ACHN (cell line): ENCODE data around the gene ALOX5AP.

Experiments
- DNase-seq: peaks from one replicate; pipeline ENCODE4 v3.0.0-alpha.2; 2015
- in situ Hi-C: cut with HindIII; loops from 2 replicates; pipeline ENCODE4 v1.10.0; 2017; ENCODE audit warnings: low sequenced_read_pairs, low pct_ligation_motif_present, low pct_unique_long_range_greater_than_20kb

Gene ALOX5AP

DNA sequence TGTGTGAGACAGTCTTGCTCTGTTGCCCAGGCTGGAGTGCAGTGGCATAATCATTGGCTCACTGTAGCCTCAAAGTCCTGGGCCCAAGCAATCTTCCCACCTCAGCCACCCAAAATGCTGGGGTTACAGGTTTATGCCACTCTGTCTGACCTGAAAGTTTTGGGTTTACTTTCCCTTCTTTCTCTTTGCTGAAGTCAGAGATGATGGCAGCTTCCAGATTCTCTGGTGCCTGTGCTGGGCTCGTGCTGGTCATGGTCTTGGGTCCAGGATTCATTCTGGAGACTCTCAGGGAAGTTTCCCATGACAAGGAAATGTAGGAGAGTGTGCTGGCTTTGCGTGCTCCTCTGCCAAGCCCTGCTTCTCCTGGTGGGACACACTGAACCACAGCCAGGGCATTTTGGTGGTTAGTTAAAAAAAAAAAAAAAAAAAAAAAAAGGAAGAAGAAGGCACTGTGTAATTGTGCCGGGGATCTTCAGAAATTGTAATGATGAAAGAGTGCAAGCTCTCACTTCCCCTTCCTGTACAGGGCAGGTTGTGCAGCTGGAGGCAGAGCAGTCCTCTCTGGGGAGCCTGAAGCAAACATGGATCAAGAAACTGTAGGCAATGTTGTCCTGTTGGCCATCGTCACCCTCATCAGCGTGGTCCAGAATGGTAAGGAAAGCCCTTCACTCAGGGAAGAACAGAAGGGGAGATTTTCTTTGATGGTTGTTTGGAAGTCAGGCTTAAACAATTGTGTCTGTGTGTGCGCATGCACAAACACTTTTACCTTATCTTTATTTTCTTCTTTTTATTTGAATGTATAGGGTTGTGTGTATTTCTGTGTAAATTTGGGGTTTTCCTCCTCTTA, at the start of gene ALOX5AP:
Gene ALOX5AP (plus strand): TSS at position 519 of the 847 bp plus-strand sequence. CDS start 63 bp downstream, at position 582.
- in situ Hi-C loops, result no loop called here

DNA sequence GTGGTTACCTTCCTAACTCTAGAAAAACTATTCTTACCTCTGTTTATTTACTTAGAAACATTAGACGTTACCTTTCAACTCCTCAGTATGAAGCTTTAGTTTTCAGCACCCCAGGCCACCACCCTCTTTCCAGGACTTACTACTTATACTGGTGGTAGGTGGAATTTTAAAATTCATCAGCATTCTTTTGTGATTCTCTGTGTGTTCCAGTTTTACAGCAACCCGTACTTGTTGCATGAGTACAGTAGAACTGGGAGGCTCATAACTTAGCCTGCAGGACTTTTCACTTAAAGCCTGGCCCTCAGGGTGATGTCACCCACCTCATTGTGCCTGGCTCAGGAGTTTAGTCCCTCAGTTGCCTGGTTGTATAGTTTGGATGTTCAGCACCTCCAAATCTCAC, 49.4 kb upstream of the ALOX5AP start:
- in situ Hi-C loops, result no loop called here
- DNase-seq, result no peak

More for the DNA sequence above, at the start of gene ALOX5AP:
- no peak for DNase-seq

DNA sequence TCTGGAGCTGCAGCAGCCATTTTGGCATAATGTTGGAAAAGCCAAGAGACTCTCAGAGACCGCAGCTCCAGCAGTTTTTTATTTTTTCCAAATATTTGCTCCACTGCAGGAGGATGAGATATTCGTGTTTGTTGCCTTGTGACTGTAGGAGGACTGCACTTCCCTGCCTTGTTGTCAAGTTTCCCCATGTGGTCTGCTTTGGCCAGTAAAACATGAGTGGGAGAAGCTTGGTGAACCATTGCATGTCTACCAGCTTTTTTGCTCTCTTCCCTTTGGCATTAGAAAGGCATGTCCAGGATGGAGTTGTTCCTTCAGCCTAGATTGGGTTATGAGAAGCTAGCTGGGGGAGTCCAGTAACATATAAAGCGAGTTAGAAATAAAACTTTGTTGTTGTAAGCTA, 47.7 kb upstream of the ALOX5AP start:
- DNase-seq, result no peak
- in situ Hi-C loops, result no loop called here

DNA sequence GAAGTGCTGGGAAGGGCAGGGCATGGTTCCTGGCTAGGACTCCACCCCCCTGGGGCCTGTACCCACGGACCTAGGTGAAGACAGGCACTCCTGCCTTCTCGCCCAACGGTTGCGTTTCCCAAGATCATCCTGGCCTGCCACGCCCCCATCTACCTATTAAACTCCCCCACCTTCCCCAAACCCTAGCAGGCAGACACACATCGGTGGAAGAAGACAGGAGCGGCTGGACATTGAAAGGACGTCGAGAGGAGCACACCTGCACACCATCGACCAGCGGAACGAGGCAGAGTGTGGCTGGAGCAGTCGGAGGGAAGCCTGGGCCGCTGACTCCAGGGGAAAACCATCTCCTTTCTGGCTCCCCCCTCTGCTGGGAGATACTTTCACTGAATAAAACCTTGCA, 45.6 kb upstream of the ALOX5AP start:
- DNase-seq, result no peak
- in situ Hi-C loops, result no loop called here

DNA sequence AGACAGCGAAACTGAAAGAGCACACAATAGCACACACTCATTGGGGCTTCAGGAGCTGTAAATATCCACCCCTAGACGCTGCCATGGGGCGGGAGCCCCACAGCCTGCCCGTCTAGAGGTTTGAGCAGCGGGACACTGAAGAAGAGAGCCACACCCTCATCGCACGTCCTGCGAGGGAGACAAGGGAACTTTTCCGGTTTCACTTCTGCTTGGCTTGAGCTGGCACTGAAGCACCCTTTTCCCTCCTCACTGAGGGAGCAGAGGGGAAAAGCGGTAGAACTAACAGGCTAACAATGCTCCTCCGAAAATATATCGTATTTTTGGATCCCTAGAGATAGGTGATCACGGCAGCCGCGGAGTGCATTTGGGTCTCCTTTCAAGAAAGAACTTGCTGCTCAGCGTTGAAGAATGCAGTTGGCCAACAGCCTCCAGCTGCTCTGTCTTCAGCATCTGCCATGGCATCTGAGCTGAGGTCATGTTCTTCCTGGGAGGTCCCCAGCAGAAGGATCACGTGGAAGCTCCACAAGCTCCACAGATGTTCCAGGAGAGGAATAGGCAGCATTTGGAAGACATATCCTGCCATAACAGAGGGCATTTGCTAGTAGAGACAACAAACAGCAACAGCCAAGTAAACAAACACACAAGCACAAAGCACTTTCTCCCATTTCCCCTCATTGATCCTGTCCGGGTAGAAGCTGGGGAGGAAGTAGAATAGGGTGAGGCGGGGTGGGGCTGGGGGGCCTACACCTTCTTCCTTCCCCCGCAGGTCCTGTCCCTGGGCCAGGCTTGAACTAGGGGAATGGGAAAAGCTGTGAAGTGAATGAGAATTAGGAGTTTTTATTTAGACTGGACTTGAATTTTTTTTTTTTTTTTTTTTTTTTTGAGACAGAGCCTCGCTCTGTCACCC, 44.8 kb upstream of the ALOX5AP start:
- no peak for DNase-seq
- in situ Hi-C loops, result no loop called here

DNA sequence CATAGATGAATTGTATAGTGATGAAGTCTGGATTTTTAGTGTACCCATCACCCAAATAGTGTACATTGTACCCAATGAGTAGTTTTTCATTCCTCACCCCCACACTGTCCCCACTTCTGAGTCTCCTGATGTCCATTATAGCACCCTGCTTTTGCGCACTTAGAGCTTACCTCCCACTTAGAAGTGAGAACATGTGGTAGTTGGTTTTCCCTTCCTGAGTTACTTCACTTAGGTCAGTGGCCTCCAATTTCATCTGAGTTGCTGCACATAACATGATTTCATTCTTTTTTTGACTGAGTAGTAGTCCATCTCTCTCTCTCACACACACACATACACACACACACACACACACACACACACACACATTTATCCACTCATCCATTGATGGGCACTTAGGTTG, 43.2 kb upstream of the ALOX5AP start:
- in situ Hi-C loops, result no loop called here

DNA sequence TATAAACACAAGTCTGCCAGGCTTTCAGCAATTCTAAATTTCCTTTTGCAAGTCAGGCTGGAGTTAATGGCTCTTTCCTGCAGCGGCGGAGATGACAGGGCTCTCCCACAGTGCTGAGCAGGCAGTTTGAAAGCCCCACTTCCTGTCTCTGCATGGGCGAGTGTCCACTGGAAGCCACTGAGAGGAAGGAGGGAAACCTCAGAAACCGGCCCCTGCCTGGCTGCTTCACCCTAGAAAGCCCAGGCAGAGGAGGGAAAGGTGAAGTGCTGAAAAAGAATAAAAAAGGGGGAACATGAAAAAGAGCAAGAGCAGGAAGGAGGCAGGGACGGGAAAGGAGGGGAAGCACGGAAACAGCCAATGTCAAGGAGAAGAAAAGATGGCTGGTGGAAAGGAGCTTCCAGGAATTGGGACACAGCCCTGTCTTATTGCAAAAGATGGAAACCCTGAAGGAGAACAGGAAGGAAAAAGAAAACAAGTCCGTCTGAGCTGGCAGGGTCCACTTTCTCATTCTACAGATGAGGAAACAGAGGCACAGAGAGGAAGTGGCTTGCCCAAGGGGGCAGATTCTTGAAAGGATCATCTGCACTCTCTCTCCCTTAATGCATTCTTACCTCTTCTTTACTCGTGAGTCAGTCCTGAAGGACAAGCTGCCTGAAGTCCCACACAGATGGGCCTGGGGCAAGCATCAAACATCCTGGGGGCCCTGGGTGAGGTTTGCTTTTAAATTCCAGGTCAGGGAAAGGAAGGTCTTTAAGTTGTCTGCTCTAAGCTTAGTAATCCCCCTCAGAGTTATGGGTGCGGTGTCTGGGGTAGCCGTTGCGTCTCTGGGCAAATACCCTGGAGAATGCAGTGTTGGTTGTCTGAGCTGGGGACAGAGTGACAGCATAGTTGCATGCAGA, 38.8 kb upstream of the ALOX5AP start:
- DNase-seq, result no peak
- in situ Hi-C loops, result no loop called here

More for the DNA sequence above, 43.2 kb upstream of the ALOX5AP start:
- DNase-seq, result no peak

DNA sequence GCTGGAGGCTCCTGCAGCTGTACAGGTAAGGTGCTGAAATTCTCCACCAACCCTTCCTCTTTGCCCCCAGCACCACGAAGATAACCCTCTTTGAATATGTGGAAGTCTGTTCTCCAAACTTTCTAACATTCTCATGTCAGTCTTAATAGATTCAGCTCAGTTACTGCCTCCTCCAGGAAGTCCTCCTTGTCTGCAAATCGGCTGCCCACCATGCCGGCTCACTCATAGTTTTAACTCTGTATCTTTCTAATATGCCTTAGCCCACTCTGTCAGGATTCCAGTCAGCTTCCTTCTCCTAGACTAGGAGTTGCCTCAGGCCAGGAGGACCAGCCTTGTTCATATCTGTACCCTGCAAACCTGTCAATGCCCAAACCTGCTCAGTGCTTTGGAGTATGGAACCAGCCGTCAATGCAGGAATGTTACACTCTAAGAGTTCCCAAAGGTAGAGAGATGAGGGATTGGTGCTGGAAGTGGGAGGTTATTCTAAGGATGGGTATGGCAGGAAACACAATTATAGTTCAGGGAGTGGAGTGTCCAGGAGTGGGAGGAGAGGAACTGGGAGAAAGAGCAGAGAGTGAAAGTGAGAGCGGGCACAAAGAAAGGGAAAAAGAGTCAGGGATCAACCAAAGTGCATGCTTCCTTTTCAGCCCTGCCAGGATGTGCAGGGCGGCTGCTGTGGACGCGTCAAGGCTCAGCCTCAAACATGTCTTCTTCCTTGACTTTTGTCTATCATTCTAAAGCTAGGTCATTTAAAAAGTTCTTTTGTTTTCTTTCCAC, 38.0 kb upstream of the ALOX5AP start:
- in situ Hi-C loops, result no loop called here
- DNase-seq, result no peak

DNA sequence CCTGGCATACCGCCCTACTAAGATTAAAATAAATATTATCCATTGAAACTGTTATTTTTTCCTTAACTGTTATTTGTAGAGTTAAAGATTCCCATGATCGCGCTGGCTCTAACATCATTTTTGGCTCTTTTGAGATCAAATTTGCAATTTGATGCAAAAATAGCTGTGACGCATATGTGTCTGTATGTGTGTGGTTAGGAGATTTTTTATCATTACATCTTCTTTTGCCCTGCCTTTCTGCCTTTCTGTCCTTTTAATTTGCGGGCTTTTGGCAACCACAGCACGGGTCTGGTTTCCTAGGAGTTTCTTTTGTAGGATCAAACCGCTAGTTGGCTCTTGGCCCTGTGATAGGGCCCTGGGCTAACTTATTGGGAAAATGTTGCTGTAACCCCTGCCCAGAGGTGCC, 37.3 kb upstream of the ALOX5AP start:
- in situ Hi-C loops, result no loop called here
- no peak for DNase-seq

DNA sequence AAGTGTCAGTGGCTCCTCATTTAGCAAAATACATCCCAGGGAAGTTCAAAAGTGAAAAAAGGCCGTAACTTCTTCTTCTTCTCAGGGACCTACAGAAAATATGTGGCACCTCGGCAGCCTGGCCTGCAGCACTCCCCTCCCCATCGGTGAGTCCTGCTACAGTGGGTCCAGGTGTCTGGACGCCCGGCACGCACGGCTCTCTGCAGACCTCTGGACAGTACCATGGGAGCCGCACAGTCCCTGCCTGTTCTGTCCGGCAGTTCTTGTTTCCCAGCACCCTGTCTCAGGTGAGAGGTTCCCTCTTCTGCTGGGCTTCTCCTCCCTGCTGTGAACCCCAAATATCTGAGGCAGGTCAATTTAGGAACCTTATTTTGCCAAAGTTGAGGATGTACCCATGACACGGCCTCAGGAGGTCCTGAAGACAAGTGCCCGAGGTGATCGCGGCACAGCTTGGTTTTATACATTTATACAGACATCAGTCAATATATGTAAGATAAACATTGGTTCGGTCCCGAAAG, 36.8 kb upstream of the ALOX5AP start:
- in situ Hi-C loops, result no loop called here
- no peak for DNase-seq

DNA sequence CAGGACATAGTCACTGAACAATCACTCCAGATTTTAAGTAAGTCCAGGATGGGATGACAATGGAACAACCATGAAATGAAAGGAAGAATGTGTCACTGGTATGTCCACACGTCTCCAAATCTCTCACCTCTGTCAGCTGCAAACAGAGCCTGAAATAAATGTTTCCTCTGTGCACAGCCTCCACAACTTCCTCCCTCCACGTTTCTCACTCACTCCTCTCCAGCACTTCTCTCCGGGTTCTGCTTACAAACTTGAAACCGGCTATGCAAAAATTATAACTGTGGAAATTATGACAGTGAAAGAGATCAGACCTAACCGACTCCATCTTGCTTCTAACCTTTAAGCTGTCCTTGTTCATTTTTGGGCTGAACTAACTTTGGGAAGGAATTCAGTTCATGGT, 35.0 kb upstream of the ALOX5AP start:
- DNase-seq, result no peak
- in situ Hi-C loops, result no loop called here

DNA sequence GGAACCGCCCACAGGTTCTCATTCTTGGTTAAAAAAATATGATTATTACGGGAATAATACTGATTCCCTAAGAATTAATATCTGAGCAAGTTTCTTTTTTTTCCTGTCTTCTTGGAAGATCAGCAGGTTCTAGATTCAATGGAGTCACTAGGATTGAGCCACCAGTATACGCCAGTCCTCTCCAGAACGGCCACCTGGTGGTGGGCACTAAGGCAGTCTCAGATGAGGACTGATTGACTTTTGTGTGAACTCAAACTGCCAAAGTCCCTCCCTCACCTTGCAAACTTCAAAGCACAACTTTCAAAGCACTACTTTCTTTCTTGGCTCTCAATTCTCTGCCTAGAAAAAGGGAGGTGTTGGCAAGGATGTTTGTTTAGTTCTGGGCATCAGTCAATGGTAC, 33.3 kb upstream of the ALOX5AP start:
- in situ Hi-C loops, result no loop called here
- DNase-seq, result no peak

DNA sequence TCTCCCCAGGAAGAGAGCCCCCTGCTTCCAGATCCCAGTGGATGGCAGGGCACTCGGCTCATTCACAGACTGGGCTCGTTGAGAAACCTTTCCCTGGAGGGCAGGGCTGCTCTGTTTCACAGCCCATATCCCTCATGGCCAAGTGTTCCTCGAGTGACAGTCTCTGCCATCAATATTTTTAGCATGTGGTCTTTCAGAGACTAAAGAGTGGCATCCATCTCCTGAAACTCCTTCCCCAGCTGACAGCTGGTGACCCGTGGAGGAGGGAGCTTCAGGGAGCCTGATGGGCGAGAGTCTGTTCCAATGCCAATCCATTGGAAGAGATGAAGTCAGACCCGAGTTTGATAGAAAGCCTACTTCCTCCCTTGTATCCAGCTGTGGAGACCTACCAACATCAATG, 30.7 kb upstream of the ALOX5AP start:
- no peak for DNase-seq
- in situ Hi-C loops, result no loop called here

DNA sequence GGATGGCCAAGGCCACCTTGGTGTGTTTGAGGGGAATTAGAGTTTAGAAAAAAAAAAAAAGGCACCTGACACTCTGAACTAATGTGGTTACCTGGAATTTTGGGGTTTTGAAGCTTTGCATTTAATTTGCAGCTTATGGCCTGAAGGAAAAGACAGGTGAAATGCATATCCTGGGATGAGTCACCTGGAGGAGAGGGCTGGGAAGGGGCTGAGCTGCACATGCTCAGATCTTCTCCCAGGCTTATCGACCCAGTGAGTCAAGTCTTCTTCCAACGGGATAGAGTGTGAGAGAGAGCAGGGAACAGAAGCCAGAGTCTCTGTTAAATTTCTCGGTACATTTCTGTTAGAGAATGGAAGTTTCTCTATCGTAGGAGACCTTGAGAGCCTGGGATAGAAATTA, 29.7 kb upstream of the ALOX5AP start:
- in situ Hi-C loops, result no loop called here
- no peak for DNase-seq

DNA sequence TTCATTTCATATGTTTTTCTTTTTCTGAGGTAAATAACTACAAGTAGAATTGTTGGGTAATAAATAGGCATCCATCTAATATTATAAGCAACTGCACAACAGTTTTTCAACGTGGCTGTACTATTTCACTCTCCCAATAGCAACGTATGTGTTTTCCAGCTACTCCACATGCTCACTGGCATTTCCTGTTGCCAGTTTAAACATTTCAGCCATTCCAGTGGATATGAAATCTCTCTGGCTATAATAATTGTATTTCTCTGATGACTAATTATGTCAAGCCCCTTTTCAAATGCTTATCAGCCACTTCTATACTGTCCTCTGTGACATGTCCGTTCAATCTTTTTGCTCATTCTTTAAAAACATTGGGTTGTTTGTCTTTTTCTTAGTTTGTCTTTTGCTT, 26.8 kb upstream of the ALOX5AP start:
- in situ Hi-C loops, result no loop called here
- no peak for DNase-seq

DNA sequence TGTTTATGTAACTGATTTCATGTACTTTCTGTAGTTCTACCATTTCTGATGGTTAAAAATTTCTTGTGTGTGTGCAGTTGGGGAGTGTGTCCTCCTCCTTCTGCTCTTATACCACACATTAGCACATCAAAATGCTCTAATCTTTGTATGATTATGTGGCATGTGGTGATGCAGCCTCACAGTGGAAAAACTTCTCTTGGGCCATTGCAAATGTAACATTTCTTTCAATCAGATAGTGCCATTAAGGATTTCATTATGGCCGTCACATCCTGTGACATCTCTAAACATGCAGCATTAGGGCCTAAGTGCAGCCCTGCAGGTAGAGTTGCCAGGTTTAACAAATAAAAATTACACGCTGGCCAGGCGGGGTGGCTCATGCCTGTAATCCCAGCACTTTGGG, 24.9 kb upstream of the ALOX5AP start:
- in situ Hi-C loops, result no loop called here
- DNase-seq, result no peak

DNA sequence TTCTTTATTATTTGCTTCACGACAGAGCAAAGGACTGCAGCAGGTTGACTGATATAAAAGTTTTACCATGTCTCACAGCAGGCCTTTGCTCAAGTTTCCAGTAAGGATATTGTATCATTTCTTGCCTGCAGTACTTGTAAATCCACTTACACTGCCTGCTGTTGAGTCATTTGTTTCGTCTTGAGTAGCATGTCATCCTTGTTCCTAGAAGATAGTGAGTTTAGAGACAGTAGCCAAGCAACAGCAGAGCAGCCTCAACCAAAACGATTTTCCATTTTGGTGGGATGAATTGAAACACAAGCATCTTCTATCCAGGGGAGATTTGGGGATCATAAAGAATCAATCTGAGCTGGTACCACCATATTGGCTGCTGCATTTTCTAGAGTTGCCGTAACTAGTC, 24.0 kb upstream of the ALOX5AP start:
- no peak for DNase-seq
- in situ Hi-C loops, result no loop called here

DNA sequence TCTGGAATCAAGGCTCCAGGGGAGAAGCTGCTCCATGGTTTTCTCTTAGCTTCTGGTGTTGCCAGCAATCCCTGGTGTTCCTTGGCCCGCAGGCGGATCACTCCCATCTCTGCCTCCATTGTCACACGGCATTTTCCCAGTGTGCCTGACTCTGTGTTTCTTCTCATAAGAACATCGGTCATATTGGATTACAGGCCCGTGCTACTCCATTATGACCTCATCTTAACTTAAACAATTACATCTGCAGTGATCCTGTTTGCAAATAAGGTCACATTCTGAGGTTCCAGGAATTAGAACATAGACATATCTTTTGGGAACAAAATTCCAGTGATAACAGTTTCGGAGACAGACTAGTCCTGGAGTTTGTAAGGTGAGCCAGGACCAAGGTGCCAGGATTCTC, 23.5 kb upstream of the ALOX5AP start:
- no peak for DNase-seq
- in situ Hi-C loops, result no loop called here
